GDM1 (cell line): ENCODE results near the gene TMEM253.

ENCODE experiments used
- DNase-seq: peaks from one replicate; lab custom pipeline; 2025; lab: John Stamatoyannopoulos, UW

TMEM253 gene

GRCh38 chr14:21100931-21101330, at the start of gene TMEM253:
Gene TMEM253 (plus strand): TSS chr14:21101066. CDS start chr14:21101344, 278 bp downstream.
- DNase-seq: no peak

- DNase-seq: no peak
Measured at GRCh38 chr14:21053184-21054122, 47.4 kb upstream of the TMEM253 start.

GRCh38 chr14:21054123-21054767, 46.6 kb upstream of the TMEM253 start:
- no peak for DNase-seq

GRCh38 chr14:21054768-21055145, 46.1 kb upstream of the TMEM253 start:
- DNase-seq: no peak

- DNase-seq: no peak
Measured at GRCh38 chr14:21055432-21056117, 45.3 kb upstream of the TMEM253 start.

- DNase-seq: no peak
Measured at GRCh38 chr14:21056520-21057163, 44.2 kb upstream of the TMEM253 start.

- no peak for DNase-seq
Measured at GRCh38 chr14:21057803-21058675, 42.8 kb upstream of the TMEM253 start, which contains the start of gene RNASE8. Gene RNASE8 (plus strand): TSS chr14:21057822. CDS start chr14:21057893, 71 bp downstream.

GRCh38 chr14:21058903-21059302, 42.0 kb upstream of the TMEM253 start:
- DNase-seq: no peak

- no peak for DNase-seq
Measured at GRCh38 chr14:21059842-21060613, 40.8 kb upstream of the TMEM253 start.

- DNase-seq: no peak
Measured at GRCh38 chr14:21060614-21061346, 40.1 kb upstream of the TMEM253 start.

- no peak for DNase-seq
Measured at GRCh38 chr14:21061347-21061668, 39.6 kb upstream of the TMEM253 start.

GRCh38 chr14:21063479-21063878, 37.4 kb upstream of the TMEM253 start:
- DNase-seq: no peak

GRCh38 chr14:21066882-21067502, 33.9 kb upstream of the TMEM253 start:
- no peak for DNase-seq

GRCh38 chr14:21068521-21069387, 32.1 kb upstream of the TMEM253 start:
- peak; percentile 49 for DNase-seq

- DNase-seq: no peak
Measured at GRCh38 chr14:21069388-21070082, 31.3 kb upstream of the TMEM253 start.

- DNase-seq: no peak
Measured at GRCh38 chr14:21070083-21070609, 30.7 kb upstream of the TMEM253 start, which contains the start of gene ARHGEF40. Gene ARHGEF40 (plus strand): TSS chr14:21070304. CDS start chr14:21070397, 93 bp downstream.

- DNase-seq: no peak
Measured at GRCh38 chr14:21070610-21071224, 30.1 kb upstream of the TMEM253 start.
